ENCODE measurements around the gene SPATA6. TPM values are rescaled to one million over a fixed set of nuclear protein-coding genes. Genes with fewer than 3 reads are reported as not detected.
"Not testable (repeated sequence)": the region's sequence is repeated elsewhere in the genome, so short reads cannot be mapped to it uniquely, and the experiment has no call there.

The SPATA6 gene
- total RNA-seq, 2 donors from 2014 or later: 4.5 to 6.2 TPM

DNA sequence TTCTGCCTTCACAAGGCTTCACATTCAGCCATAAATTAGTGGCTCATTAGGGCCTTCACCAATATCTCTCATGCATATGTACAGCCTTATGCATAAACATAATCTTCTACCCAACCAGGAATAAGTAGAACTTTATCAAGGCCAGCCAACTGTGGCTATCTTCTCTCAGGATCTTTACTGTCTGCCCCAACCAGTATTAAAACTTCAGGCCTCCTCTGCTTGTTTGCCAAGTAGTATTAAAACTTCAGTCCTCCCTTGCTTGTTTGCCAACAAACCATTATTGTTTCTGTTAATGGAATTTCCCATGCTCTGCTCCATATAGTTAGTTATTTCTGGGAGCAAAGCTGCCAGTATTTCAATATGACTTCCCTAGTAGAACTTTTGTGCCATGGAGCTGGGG is 169.4 kb downstream of the SPATA6 start:
- Histone ChIP-seq H3K36me3 (peaks cover 6% of the 10 kb centered on the region), H3K4me3 (no peak overlapping the region), H3K4me1 (no peaks in the 10 kb centered on the region), H3K27ac (no peak overlapping the region), H3K9me3 (peaks cover 0 to 14% of the 10 kb centered on the region in 2 donors), H3K27me3 (no peaks in the 10 kb centered on the region)
- TF ChIP-seq, protein P1, sequence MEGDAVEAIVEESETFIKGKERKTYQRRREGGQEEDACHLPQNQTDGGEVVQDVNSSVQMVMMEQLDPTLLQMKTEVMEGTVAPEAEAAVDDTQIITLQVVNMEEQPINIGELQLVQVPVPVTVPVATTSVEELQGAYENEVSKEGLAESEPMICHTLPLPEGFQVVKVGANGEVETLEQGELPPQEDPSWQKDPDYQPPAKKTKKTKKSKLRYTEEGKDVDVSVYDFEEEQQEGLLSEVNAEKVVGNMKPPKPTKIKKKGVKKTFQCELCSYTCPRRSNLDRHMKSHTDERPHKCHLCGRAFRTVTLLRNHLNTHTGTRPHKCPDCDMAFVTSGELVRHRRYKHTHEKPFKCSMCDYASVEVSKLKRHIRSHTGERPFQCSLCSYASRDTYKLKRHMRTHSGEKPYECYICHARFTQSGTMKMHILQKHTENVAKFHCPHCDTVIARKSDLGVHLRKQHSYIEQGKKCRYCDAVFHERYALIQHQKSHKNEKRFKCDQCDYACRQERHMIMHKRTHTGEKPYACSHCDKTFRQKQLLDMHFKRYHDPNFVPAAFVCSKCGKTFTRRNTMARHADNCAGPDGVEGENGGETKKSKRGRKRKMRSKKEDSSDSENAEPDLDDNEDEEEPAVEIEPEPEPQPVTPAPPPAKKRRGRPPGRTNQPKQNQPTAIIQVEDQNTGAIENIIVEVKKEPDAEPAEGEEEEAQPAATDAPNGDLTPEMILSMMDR (IDR thresholded peaks at IDR 0.05): no peak
- no peak for DNase-seq (ENCODE audit: low spot score)

GRCh38 chr1:48294656-48295055 is 177.3 kb downstream of the SPATA6 start:
- TF ChIP-seq, protein P1 (IDR thresholded peaks at IDR 0.05): no peak
- Histone ChIP-seq H3K4me1 (no peaks in the 10 kb centered on the region), H3K36me3 (no peaks in the 10 kb centered on the region), H3K27ac (no peak overlapping the region), H3K4me3 (no peak overlapping the region), H3K9me3 (no peaks in the 10 kb centered on the region), H3K27me3 (no peaks in the 10 kb centered on the region)
- no peak for DNase-seq (ENCODE audit: low spot score)

DNA sequence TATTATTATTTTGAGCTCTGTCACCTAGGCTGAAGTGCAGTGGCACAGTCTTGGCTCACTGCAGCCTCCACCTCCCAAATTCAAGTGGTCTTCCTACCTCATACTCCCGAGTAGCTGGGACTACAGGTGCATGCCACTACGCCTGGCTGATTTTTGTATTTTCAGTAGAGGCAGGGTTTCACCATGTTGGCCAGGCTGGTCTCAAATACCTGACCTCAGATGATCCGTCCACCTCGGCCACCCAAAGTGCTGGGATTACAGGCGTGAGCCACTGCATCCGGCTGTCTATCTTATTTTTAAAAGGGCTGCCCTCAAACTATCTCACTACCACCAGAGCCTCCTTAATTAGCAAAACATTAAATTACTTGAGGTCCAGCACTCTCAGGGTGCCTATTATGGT is 177.9 kb downstream of the SPATA6 start:
- not testable (repeated sequence) for H3K27ac ChIP-seq; H3K4me3 ChIP-seq; DNase-seq (ENCODE audit: low spot score); H3K9me3 ChIP-seq; H3K4me1 ChIP-seq; H3K27me3 ChIP-seq; H3K36me3 ChIP-seq

GRCh38 chr1:48292706-48293105 is 179.3 kb downstream of the SPATA6 start:
- TF ChIP-seq, protein P1 (IDR thresholded peaks at IDR 0.05): no peak
- H3K4me1 ChIP-seq: no peaks in the 10 kb centered on the region
- H3K36me3 ChIP-seq: no peaks in the 10 kb centered on the region
- H3K27ac ChIP-seq: no peak overlapping the region
- no peak overlapping the region for H3K4me3 ChIP-seq
- H3K27me3 ChIP-seq: no peaks in the 10 kb centered on the region
- DNase-seq (ENCODE audit: low spot score): no peak
- no peaks in the 10 kb centered on the region for H3K9me3 ChIP-seq

- H3K9me3 ChIP-seq: no peaks in the 10 kb centered on the region
- no peaks in the 10 kb centered on the region for H3K27me3 ChIP-seq
- no peaks in the 10 kb centered on the region for H3K36me3 ChIP-seq
- H3K4me3 ChIP-seq: no peak overlapping the region
- DNase-seq (ENCODE audit: low spot score): no peak
- H3K4me1 ChIP-seq: no peaks in the 10 kb centered on the region
- no peak overlapping the region for H3K27ac ChIP-seq
- TF ChIP-seq, protein P1 (IDR thresholded peaks at IDR 0.05): no peak
These were observed 180.6 kb downstream of the SPATA6 start for GRCh38 chr1:48291421-48291820.

- Histone ChIP-seq H3K27ac (no peak overlapping the region), H3K9me3 (no peaks in the 10 kb centered on the region), H3K4me1 (no peaks in the 10 kb centered on the region), H3K27me3 (no peaks in the 10 kb centered on the region), H3K4me3 (no peak overlapping the region), H3K36me3 (no peaks in the 10 kb centered on the region)
- DNase-seq (ENCODE audit: low spot score): no peak
- TF ChIP-seq, protein P1 (IDR thresholded peaks at IDR 0.05): no peak
These were observed 186.5 kb downstream of the SPATA6 start for GRCh38 chr1:48285525-48285924.

- H3K9me3 ChIP-seq; H3K4me3 ChIP-seq; H3K27me3 ChIP-seq; H3K36me3 ChIP-seq; H3K27ac ChIP-seq; DNase-seq (ENCODE audit: low spot score); H3K4me1 ChIP-seq: not testable (repeated sequence)
These were observed 187.1 kb downstream of the SPATA6 start for GRCh38 chr1:48284696-48285420.

DNA sequence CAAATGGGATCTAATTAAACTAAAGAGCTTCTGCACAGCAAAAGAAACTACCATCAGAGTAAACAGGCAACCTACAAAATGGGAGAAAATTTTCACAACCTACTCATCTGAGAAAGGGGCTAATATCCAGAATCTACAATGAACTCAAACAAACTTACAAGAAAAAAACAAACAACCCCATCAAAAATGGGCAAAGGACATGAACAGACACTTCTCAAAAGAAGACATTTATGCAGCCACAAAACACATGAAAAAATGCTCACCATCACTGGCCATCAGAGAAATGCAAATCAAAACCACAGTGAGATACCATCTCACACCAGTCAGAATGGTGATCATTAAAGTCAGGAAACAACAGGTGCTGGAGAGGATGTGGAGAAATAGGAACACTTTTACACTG is 189.7 kb downstream of the SPATA6 start:
- H3K27me3 ChIP-seq; H3K27ac ChIP-seq; H3K4me3 ChIP-seq; H3K4me1 ChIP-seq; H3K36me3 ChIP-seq; H3K9me3 ChIP-seq; DNase-seq (ENCODE audit: low spot score): not testable (repeated sequence)

DNA sequence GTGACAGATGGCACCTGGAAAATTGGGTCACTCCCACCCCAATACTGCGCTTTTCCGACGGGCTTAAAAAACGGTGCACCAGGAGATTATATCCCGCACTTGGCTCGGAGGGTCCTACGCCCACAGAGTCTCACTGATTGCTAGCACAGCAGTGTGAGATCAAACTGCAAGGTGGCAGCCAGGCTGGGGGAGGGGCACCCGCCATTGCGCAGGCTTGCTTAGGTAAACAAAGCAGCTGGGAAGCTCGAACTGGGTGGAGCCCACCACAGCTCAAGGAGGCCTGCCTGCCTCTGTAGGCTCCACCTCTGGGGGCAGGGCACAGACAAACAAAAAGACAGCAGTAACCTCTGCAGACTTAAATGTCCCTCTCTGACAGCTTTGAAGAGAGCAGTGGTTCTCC is 194.6 kb downstream of the SPATA6 start:
- H3K4me3 ChIP-seq; H3K4me1 ChIP-seq; H3K9me3 ChIP-seq; H3K27ac ChIP-seq; H3K27me3 ChIP-seq; DNase-seq (ENCODE audit: low spot score); H3K36me3 ChIP-seq: not testable (repeated sequence)
